ENCODE data around the gene RAB22A. TPM values are rescaled to one million over a fixed set of nuclear protein-coding genes. Genes with fewer than 3 reads are reported as not detected.

RAB22A gene
- total and polyA plus RNA-seq, 12 donors = 6.7 to 46.3 (median 28.2) TPM

DNA sequence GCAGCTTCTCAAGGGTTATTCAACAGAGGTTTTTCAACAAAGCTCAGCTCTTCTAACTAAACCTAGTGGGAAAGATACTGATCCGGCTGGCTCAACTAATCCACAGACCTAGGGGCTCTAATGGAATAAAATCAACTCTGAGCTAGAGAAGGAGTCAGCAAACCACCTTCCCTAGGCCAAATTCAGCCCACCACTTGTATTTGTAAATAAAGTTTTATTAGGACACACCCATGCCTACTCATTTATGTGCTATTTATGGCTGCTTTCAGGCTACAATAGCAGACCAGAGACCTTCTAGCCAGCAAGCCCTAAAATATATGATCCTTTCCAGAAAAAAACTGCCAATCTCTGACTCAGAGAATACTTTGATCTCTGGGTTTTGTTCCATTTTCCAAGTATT, 6.0 kb upstream of the RAB22A start:
- H3K9me3 ChIP-seq (replicated peaks in 1 of 3) = no peaks in the 10 kb centered on the region
- peaks cover 0 to 5% of the 10 kb centered on the region in 2 donors for H3K4me1 ChIP-seq (replicated peaks in 1 of 2)
- WGBS, 4 donors = 91 to 100% (median 96%) methylated on average over 1 of the region's 1 CpG
- TF ChIP-seq CTCF (IDR thresholded peaks at IDR 0.05) = no peak
- TF ChIP-seq POLR2A (IDR thresholded peaks at IDR 0.05) = no peak
- DNase-seq = no peak
- intact Hi-C loops (cut with DNase I) = loop anchor here in 1 of 2 donors (10.0 kb wide), 1 partner anchor 141 kb away; no protein-coding TSS in a partner anchor
- no peaks in the 10 kb centered on the region for H3K36me3 ChIP-seq (replicated peaks in 1 of 2)
- no peaks in the 10 kb centered on the region for H3K27me3 ChIP-seq
- no peak overlapping the region for H3K4me3 ChIP-seq
- H3K27ac ChIP-seq = no peak overlapping the region

- Histone ChIP-seq H3K4me3 (no peak overlapping the region), H3K4me1 (replicated peaks in 1 of 2) (peaks cover 0 to 6% of the 10 kb centered on the region in 2 donors), H3K9me3 (replicated peaks in 1 of 3) (no peaks in the 10 kb centered on the region), H3K27me3 (no peaks in the 10 kb centered on the region), H3K36me3 (replicated peaks in 1 of 2) (no peaks in the 10 kb centered on the region), H3K27ac (no peak overlapping the region)
- TF ChIP-seq CTCF (IDR thresholded peaks at IDR 0.05) (no peak), POLR2A (IDR thresholded peaks at IDR 0.05) (no peak)
- no peak for DNase-seq
- intact Hi-C loops (cut with DNase I) = loop anchor here (5.0 to 10.0 kb wide), 2 partner anchors 48 to 140 kb away; no protein-coding TSS in a partner anchor
- 96 to 100% (median 99%) methylated on average over 1 of the region's 1 CpG for WGBS, 4 donors
Observed at GRCh38 chr20:58305061-58305460, 4.5 kb upstream of the RAB22A start.

DNA sequence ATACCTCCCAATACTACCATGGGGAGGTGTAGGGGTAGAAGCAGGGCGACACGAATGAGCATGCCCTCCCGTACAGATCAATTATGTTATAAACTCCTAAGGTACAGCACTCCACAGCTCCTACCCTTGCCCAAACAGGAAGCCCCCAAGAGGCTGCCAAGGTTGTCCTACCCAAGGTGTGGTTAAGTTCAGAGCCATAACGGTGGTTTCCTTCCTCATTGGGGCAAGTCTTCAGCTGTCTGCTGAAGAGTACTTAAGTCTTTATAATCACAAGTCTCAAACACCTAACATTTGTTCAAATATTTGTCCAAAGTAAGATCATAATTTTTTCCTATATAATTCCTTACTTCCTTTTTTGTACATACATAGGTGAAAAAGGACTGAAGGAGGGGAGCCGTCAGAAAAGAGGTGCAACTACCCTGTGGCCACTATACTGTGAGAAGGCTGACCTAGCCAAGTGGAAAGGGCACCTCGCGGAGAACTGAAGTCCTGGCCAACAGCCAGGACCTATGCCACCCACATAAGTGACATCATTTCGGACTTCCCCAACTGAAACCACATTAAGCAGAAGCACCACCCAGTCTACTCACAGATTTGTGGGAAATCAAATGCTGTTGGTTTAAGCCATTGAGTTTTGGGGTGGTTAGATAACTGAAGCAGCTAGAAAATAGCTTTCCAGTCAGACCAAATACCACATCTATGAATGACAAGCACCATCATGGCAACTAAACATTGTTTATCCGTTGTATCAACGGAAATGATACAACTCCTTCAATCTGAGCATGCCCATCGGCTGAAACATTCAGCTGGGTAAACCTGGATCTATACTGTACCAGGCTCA, 2.9 kb upstream of the RAB22A start:
- TF ChIP-seq POLR2A (IDR thresholded peaks at IDR 0.05) = no peak
- TF ChIP-seq CTCF (IDR thresholded peaks at IDR 0.05) = no peak
- Histone ChIP-seq H3K27ac (peak overlapping the region in 1 of 5 donors; percentile 66), H3K4me1 (replicated peaks in 1 of 2) (peaks cover 0 to 21% of the 10 kb centered on the region in 2 donors)

GRCh38 chr20:58307270-58307669, 2.2 kb upstream of the RAB22A start:
- no peak overlapping the region for H3K4me3 ChIP-seq
- peaks cover 0 to 8% of the 10 kb centered on the region in 2 donors for H3K36me3 ChIP-seq (replicated peaks in 1 of 2)
- peaks cover 0 to 22% of the 10 kb centered on the region in 2 donors for H3K4me1 ChIP-seq (replicated peaks in 1 of 2)
- whole genome bisulfite sequencing, 4 donors = 94 to 95% (median 94%) methylated on average over 7 of the region's 7 CpGs
- no peak for TF ChIP-seq CTCF (IDR thresholded peaks at IDR 0.05)
- TF ChIP-seq POLR2A (IDR thresholded peaks at IDR 0.05) = no peak
- H3K27me3 ChIP-seq = no peaks in the 10 kb centered on the region
- H3K9me3 ChIP-seq (replicated peaks in 1 of 3) = no peaks in the 10 kb centered on the region
- peak overlapping the region in 1 of 5 donors; percentile 66 for H3K27ac ChIP-seq
- intact Hi-C loops (cut with DNase I) = loop anchor here (5.0 to 10.0 kb wide), 2 partner anchors 50 to 138 kb away; no protein-coding TSS in a partner anchor
- no peak for DNase-seq

More for the DNA sequence above, 2.9 kb upstream of the RAB22A start:
- H3K36me3 ChIP-seq (replicated peaks in 1 of 2) = peaks cover 0 to 5% of the 10 kb centered on the region in 2 donors
- 75 to 86% (median 79%) methylated on average over 10 to 11 of the region's 11 CpGs for WGBS, 4 donors
- no peaks in the 10 kb centered on the region for H3K27me3 ChIP-seq
- DNase-seq = peak in 3 of 7 donors; percentile 30 to 46 (median 36)
- H3K4me3 ChIP-seq = no peak overlapping the region
- no peaks in the 10 kb centered on the region for H3K9me3 ChIP-seq (replicated peaks in 1 of 3)
- intact Hi-C loops (cut with DNase I) = loop anchor here (5.0 to 10.0 kb wide), 2 partner anchors 49 to 138 kb away; no protein-coding TSS in a partner anchor

Data from adrenal gland (tissue), 12 donors.